HG03039 (cell line): ENCODE data around the gene DEDD.
A peak's percentile ranks its signal among the peaks of the same experiment; 100 is the strongest.

Experiments
- ATAC-seq: cut with Tn5 transposase; IDR thresholded peaks from one replicate; pipeline ENCODE4 v1.9.1; 2021; ENCODE audit warnings: mild to moderate bottlenecking, moderate library complexity; ENCODE audit not compliant: unreplicated experiment

The DEDD gene

DNA sequence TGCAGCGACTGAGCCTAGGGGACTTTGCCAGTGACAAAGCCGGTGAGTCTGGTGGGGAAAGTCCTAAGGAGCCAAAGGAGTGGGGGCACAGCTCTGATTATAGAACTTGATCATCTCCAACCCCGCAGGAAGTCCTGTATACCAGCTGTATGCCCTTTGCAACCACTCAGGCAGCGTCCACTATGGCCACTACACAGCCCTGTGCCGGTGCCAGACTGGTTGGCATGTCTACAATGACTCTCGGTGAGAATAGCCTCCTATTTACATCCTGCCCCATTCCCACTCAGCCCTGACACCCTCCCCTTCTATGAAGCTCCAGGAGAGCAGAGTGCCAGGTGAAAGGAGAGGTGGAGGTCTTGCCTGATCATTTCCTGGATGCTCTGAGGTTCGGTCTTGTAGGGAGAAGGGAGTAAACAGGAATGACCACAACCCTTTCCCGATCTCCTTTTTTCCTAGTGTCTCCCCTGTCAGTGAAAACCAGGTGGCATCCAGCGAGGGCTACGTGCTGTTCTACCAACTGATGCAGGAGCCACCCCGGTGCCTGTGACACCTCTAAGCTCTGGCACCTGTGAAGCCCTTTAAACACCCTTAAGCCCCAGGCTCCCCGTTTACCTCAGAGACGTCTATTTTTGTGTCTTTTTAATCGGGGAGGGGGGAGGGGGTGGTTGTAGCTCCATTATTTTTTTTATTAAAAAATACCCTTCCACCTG, 32.6 kb upstream of the DEDD start:
- no peak for ATAC-seq

DNA sequence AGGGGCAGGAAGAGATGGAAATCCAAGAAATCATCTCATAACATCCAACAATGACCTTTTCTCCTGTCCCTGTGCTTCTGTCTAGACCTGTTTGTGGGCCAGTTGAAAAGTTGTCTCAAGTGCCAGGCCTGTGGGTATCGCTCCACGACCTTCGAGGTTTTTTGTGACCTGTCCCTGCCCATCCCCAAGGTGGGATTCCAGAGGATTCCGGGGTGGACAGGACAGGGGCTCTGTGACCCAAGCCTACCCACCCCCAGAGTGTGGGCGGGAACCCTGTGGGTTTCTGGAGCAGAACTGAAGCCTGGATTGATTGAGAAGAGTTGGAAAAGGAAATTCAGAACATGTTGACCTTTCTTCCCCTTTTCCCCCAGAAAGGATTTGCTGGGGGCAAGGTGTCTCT, 31.3 kb upstream of the DEDD start:
- no peak for ATAC-seq

DNA sequence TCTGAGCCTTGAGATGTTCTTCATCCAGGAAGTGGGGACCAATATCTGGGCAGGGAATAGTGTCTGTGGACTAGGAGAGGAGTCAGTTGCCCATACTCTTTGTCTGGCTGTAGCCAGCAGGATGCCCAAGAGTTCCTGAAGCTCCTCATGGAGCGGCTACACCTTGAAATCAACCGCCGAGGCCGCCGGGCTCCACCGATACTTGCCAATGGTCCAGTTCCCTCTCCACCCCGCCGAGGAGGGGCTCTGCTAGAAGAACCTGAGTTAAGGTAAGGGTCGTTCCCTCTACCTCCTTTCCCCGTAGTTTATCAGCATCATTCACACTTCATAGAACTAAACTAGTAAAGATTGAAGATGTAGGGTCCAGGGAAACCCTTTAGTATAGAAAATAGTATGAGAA, 30.3 kb upstream of the DEDD start:
- no peak for ATAC-seq

DNA sequence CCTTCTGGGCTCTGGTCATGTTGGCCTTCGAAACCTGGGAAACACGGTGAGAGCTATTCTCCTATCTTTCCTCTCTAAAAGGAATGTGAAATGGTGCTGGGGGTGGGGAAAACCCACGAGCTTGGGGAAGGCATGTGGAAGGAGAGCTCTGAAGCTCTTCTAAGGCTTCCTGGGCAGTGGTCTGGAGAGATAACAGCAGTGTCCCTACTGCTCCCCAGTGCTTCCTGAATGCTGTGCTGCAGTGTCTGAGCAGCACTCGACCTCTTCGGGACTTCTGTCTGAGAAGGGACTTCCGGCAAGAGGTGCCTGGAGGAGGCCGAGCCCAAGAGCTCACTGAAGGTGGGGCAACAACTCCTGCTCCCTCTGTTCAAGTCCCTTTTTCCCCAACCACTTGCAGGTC, 29.6 kb upstream of the DEDD start:
- no peak for ATAC-seq

DNA sequence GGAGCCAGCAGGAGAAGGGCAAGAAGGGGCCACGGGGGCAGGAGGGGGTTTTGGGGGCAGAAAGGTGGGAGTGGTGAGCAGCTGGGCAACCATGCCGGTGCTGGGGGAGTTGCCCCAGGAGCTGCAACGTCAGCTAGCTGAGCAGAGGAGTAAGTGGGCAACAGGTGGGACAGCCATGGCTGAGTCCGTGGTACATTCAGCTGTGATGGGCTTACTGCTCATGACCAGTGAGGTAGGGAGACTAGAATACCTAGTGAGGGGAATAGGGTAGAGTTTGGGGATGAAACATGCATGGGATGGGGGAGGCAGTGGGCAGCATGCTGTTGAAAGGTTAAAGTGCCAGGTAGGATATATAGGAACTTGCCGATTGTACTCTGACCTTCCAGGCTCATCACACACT, 29.2 kb upstream of the DEDD start:
- no peak for ATAC-seq

DNA sequence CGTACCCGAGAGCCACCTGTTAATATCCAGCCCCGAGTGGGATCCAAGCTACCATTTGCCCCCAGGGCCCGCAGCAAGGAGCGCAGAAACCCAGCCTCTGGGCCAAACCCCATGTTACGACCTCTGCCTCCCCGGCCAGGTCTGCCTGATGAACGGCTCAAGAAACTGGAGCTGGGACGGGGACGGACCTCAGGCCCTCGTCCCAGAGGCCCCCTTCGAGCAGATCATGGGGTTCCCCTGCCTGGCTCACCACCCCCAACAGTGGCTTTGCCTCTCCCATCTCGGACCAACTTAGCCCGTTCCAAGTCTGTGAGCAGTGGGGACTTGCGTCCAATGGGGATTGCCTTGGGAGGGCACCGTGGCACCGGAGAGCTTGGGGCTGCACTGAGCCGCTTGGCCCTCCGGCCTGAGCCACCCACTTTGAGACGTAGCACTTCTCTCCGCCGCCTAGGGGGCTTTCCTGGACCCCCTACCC, 28.2 kb upstream of the DEDD start:
- no peak for ATAC-seq

DNA sequence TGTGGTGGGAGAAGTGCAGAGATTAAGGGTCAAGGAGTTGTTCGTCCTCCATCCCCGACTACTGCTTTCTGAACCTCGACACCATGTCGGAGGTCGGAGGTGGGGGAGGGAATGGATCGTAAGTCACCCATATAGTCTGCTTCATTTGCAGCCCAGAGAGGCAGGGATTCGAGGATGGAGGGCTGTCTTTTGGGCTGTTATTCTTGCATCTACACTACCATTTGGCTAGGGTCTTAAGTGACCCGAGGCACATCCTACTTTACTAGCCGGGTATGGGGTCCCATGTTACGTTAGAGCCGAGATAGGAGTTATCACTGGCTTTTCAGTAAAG, 27.4 kb upstream of the DEDD start:
- ATAC-seq, result peak; percentile 12

DNA sequence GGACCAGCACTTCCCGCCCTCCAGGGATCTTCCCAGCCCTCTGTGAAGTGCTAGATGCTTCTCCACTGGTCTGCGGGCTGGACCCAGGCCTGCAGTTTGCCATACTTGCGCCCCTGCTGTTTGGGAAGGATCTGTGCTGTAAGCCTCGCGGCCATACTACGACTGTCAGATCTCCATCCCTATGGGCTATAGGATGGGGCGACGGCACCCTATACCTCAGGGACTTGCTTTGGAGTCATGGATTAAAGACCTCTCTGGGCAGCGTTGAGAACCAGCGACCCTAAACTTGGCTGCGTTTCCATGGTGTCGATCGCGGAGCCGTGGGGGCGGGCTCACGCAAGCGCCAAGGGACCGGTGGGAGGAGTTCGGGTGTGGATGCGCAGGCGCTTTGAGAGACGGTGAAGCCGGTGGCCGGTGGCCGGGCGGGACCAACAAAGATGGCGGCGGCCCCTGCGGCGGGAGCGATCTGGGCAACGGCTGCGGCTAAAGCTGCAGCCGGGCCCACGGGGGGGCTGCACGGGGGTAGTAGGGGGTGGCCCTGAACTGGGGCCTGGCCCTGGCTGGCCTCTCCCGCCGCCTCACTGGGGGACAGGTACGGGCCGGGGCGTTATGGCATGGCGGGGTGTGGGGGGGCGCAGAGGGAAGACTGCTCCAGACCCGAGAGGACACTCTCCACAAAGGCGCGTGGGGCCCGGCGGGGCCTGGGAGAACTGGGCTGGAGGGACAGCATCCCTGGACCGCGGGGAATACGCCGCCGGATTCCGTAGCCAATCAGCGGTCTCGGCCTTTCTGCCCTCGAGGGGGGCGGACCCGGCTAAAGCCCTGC, 26.8 kb upstream of the DEDD start, which contains the start of gene USP21:
Gene USP21 (plus strand): TSS at position 414 of the 826 bp plus-strand sequence. CDS start 1,141 bp downstream, outside the sequence.
- ATAC-seq, result peak; percentile 78

DNA sequence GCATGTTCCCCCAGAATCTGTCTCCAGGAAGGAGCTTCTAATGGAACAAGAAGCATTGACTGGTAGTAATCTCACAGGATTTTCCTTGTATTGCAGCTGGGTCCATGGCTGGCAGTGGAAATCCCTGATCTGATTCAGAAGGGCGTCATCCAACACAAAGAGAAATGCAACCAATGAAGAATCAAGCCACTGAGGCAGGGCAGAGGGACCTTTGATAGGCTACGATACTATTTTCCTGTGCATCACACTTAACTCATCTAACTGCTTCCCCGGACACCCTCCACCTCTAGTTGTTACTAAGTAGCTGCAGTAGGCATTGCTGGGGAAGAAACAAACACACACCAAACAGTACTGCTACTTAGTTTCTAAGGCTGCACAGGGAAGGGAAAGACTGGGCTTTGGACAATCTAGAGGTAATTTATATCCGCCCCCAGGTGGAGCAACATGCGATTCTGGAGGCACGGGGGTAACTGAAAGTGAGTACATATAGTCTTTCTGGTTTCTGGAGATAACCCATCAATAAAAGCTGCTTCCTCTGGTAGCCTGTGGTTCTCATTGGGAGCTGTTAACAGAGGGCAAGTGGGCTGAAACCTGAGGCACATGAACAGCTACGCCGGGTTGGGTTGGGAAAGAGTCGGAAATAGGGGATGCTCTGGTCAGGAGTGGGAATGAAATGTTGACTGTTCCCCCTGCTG, 26.0 kb upstream of the DEDD start:
- ATAC-seq, result no peak

DNA sequence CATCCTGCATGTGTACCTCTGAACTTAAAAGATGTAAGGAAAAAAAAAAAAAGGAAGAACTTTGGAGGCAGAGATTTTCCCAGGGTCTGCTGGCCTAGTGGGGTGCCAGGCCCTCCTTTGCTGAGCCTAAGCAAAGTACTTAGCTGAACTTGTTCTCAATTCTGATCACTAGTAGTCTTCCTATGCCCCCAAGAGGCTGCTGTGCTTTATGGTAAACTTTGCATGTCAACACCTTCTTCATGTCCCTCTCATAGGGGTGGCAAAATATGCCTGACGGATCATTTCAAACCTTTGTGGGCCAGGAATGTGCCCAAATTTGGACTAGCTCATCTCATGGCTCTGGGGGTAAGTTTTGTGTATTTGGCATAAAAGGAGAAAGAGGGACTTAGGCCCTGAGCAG, 25.4 kb upstream of the DEDD start:
- ATAC-seq, result no peak

DNA sequence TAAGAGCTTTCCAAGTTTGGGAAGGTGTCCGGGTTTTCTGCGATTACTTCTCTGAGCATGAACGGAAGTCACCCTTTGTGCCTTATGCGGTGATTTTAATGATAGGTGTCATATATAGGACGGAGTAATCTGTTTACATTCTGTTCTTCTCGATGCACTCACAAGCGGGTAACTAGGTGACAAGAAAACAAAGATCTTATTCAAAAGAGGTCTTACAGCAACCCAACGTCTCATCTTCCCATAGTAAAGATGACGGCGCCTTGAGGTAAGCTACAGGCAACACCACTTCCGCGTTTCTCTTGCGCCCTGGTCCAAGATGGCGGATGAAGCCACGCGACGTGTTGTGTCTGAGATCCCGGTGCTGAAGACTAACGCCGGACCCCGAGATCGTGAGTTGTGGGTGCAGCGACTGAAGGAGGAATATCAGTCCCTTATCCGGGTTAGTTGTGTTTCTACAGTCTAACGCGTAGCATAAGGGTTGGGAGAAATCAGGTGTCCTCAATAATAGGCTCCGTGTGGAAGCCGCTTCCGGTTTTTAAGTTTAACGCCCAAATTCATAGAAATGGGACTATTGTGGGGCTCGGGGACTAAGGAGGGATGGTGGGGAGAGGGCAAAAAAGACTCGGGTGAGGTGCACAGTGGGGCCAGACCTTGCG, 21.3 kb upstream of the DEDD start, which contains the start of gene UFC1:
Gene UFC1 (plus strand): TSS at position 297 of the 656 bp plus-strand sequence. CDS start 20 bp downstream, at position 317.
- ATAC-seq, result peak; percentile 69

DNA sequence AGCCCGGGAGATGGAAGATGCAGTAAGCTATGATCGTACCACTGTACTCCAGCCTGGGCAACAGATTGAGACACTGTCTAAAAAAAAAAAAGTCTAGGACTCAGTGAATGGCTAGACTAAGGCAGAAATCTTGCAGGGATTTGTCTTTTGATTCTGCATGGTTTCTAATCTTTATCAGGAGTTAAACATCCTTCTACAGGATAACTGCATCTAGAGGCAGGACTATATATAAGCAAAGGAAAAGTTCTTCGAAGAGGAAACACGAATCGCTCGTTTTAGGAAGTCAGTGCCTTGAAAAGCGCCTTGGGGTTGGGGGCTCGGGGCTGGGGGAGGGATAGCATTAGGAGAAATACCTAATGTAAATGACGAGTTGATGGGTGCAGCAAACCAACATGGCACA, 20.7 kb upstream of the DEDD start:
- ATAC-seq, result no peak

DNA sequence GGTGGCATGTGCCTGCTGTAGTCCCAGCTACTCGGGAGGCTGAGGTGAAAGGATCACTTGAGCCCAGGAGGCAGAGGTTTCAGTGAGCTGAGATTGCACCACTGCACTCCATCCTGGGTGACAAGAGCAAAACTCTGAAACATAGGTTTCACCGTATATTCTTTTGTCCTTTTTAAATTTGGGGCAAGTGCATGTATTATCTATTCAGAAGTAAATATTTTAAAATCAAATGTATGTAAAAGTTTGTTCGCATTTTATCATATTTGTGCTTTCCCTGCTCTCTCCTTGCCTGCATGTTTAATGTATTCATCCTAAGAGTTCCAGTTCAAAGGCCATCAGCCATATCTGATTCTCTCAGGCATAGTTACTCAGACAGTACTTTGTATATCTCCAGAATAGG, 13.4 kb upstream of the DEDD start:
- ATAC-seq, result no peak

DNA sequence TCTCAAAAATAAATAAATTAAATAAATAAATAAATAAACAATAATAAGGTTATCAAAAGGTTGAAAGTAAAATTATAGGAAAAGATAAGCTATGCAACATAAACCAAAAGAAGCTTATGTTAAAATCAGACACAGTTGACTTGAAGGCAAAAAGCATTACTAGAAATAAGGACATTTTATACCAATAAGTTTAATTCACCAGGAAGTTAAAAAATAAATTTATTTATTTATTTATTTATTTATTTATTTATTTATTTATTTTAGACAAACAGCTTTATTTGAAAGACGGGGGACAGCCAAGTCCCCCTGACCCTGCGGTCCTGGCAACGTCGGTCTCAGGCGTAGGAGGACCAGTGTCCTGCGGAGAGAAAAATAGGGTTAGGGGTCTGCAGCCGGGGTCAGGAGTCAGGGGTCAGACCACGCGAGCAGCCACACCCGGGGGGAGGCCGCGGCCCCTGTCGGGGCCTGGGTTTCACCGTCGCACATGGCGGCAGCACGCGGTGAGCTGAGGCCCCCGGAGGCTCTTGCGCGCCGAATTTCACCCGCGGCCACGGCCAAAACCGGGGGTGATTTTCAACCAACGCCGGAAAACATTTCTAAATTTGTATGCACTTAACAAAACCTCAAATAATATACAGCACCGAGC, 8.4 kb upstream of the DEDD start:
- ATAC-seq, result no peak

DNA sequence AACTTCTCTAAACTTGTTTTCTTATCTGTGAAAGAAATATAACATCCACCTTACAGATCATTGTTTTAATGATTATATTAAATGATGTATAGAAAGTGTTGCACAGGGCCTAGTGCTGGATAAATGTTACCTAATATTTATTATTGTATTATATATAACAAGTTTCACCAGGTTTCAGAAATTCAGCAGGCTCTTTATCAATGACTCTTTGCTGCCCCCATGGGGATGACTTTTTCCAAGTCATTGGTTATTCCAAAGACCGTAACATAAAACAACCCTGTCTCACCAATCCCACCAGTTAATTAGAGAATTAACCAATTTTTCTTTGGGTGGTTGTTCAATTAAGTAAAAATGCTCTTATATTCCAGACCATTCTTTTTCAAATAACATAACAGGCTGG, 7.3 kb upstream of the DEDD start:
- no peak for ATAC-seq

DNA sequence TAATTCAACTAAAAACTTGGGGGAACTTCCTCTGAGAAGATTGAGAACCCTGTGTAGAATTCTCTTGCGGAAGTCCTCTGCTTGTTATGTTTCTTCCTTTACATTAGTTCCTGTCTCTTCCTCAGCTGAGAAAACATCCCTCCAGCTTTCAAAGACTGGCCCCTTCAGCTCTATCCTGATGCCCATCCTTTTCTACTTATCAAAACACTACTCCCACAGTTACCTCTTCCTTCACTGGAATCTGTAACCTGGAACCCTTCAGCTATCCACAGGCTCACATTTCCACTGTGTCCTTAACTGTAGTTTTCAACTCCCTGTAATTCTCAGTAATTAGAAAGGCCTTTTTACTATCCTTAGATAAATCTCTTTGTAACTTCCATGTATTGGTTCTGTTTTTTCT, 6.0 kb upstream of the DEDD start:
- no peak for ATAC-seq

DNA sequence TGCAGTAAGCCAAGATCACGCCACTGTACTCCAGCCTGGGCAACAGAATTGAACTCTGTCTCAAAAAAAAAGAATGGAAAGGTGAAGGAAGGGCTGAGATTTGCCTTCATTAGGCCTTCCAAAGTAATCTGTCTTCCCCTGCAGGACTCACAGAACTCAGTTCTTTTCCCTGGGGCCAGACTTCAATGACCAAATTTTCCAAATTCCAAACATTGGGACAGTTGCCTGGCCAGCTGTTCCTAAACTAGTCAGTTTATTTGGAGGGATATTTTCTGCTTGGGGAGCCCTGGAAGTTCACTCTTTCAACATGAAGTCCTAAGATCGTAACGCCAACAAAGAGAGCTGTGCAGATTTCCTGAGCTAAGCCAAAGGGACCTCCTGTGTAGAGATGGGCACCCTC, 5.4 kb upstream of the DEDD start:
- no peak for ATAC-seq

DNA sequence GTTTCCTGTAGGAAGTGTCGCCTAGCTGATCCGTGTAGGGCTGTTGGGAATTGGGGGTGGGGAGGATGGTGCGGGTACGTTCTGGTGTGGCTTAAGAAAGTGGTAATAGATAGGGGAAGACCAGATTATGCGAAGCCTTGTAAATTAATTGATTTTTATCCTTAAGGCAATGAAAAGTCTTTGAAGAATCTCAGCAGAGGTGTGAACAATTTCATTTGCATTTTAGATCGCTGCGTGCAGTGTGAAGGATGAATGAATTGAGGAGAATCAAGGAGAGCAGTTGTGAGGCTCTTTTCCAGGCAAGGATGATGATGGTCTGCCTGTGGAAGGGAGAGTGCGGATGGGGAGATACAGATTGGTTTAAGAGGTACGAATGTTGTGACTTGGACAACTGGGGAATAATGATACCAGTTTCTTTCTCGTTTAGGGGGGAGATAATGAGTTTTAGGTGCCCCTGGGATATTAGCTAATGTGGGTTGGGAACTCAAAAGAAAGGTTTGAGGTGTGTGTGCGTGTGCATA, 813 bp upstream of the DEDD start:
- no peak for ATAC-seq

DNA sequence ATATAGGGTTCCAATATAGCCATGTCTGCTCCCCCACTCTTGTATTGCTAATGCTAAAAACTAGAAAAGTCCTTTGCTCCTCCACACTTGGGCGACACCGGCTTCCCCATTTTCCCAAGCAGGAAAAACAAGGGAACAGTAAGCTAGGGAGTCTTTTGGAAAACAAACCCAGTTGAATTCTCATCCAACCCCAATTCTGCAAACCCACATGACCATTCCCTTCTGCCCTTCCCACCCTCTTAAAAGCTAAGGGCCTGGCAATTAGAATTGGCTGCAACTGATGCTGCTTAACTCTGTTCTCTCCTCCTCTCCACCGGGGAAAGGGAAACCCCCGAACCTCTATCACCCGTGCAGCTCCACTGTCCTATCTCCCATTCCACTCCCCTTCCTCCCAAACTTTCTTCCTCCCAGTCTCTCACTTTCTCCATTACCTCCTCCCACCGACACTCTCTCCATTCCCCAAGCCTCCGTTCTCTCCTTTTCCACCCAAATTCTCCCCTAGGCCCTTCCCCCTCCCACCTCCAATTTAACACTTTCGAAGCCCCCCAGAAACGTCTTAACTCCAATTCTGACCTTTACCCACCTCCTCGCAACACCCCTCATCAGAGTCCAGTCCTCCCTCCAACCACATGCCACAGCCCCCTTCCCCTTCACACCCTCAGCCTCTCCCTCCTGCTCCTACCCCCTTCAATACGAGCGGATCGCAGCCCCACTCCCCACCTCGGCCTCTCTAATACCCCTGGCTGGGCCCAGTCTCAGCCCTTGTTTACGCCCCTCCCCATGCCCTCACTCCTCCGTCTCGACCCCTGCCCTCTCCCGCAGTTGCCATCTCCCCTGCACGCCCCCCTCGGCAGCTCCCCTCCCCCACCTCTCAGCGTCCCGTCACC, 701 bp downstream of the DEDD start:
- no peak for ATAC-seq
